GM23338 (cell line): ENCODE data around the gene IDNK. TPM values are rescaled to one million over a fixed set of nuclear protein-coding genes. Genes with fewer than 3 reads are reported as not detected.
"Not testable (repeated sequence)": the region's sequence is repeated elsewhere in the genome, so short reads cannot be mapped to it uniquely, and the experiment has no call there.

Experiments used
- ATAC-seq: fragments of 200-7000 bp; cut with Tn5 transposase; 3 replicates; pipeline ENCODE4 v1.9.1; 2020
- DNase-seq: peaks from one replicate; pipeline ENCODE4 v3.0.0-alpha.2; 2015; ENCODE audit warnings: low spot score
- H2AFZ ChIP-seq: fragments of 200-600 bp; sonication (generic); 2 replicates; pipeline ENCODE4 v1.8.0; 2016; ENCODE audit warnings: antibody characterized with exemption, mild to moderate bottlenecking, moderate library complexity
- H3F3A ChIP-seq: fragments of 200-600 bp; sonication (generic); replicated peaks from 2 replicates; pipeline ENCODE4 v1.8.0; 2017; ENCODE audit warnings: antibody characterized with exemption, mixed run types, low read depth
- H3K27ac ChIP-seq: fragments of 200-600 bp; sonication (generic); 2 replicates; pipeline ENCODE4 v1.6.1; 2016; ENCODE audit warnings: low read depth
- H3K27me3 ChIP-seq: fragments of 200-600 bp; sonication (generic); 2 replicates; pipeline ENCODE4 v1.8.0; 2016; ENCODE audit warnings: mild to moderate bottlenecking, mixed run types, moderate library complexity; ENCODE audit not compliant: insufficient read depth
- H3K36me3 ChIP-seq: fragments of 200-600 bp; sonication (generic); 2 replicates; pipeline ENCODE4 v1.8.0; 2016; ENCODE audit warnings: mild to moderate bottlenecking; ENCODE audit not compliant: insufficient read depth
- H3K4me1 ChIP-seq: fragments of 200-600 bp; sonication (generic); 2 replicates; pipeline ENCODE4 v1.8.0; 2016; ENCODE audit warnings: mild to moderate bottlenecking, moderate library complexity; ENCODE audit not compliant: insufficient read depth
- H3K4me2 ChIP-seq: fragments of 200-600 bp; sonication (generic); 2 replicates; pipeline ENCODE4 v1.7.1; 2017; ENCODE audit warnings: mixed run types
- H3K4me3 ChIP-seq: fragments of 200-600 bp; sonication (generic); 2 replicates; pipeline ENCODE4 v1.6.1; 2016; ENCODE audit warnings: mixed run types
- H3K79me2 ChIP-seq: fragments of 200-600 bp; sonication (generic); replicated peaks from 2 replicates; pipeline ENCODE4 v1.8.0; 2017; ENCODE audit warnings: mild to moderate bottlenecking; ENCODE audit not compliant: insufficient read depth
- H3K9me2 ChIP-seq: fragments of 200-600 bp; sonication (generic); 2 replicates; pipeline ENCODE4 v1.8.0; 2017; ENCODE audit not compliant: insufficient read depth
- H4K20me1 ChIP-seq: fragments of 200-600 bp; sonication (generic); replicated peaks from 2 replicates; pipeline ENCODE4 v1.8.0; 2017; ENCODE audit warnings: mild to moderate bottlenecking; ENCODE audit not compliant: insufficient read depth
- H3K27ac Mint-ChIP-seq: 2 replicates; pipeline ENCODE4 v1.8.0; 2020; ENCODE audit warnings: inconsistent platforms, mild to moderate bottlenecking, moderate library complexity, mixed read lengths
- H3K27me3 Mint-ChIP-seq: 3 replicates; pipeline ENCODE4 v1.8.0; 2022; ENCODE audit warnings: low read depth, mild to moderate bottlenecking, moderate library complexity, mixed read lengths, inconsistent platforms; ENCODE audit not compliant: insufficient read depth, poor library complexity
- H3K36me3 Mint-ChIP-seq: 3 replicates; pipeline ENCODE4 v1.8.0; 2021; ENCODE audit warnings: low read depth, mild to moderate bottlenecking, inconsistent platforms, moderate library complexity, mixed read lengths
- H3K4me1 Mint-ChIP-seq: 3 replicates; pipeline ENCODE4 v1.8.0; 2020; ENCODE audit warnings: mild to moderate bottlenecking, inconsistent platforms, mixed read lengths
- H3K4me3 Mint-ChIP-seq: 3 replicates; pipeline ENCODE4 v1.8.0; 2021; ENCODE audit warnings: moderate library complexity, mild to moderate bottlenecking, inconsistent platforms, mixed read lengths
- H3K9me3 Mint-ChIP-seq: 3 replicates; pipeline ENCODE4 v1.8.0; 2020; ENCODE audit warnings: moderate library complexity, mild to moderate bottlenecking, inconsistent platforms, mixed read lengths
- EZH2 ChIP-seq: fragments of 200-600 bp; sonication (generic); IDR thresholded peaks from one replicate; pipeline ENCODE4 v1.8.0; 2017; ENCODE audit warnings: antibody characterized with exemption, mild to moderate bottlenecking, low read depth; ENCODE audit not compliant: unreplicated experiment
- EZH2phosphoT487 ChIP-seq: fragments of 200-600 bp; sonication (generic); IDR thresholded peaks from one replicate; pipeline ENCODE4 v1.8.1; 2018; ENCODE audit warnings: antibody characterized with exemption; ENCODE audit not compliant: unreplicated experiment
- NANOG ChIP-seq: IDR thresholded peaks from 2 replicates; pipeline ENCODE4 v1.6.1; 2016; ENCODE audit warnings: antibody characterized with exemption, borderline replicate concordance
- POLR2AphosphoS5 ChIP-seq: IDR thresholded peaks from 2 replicates; pipeline ENCODE4 v1.6.1; 2016; ENCODE audit warnings: antibody characterized with exemption, low read depth
- REST ChIP-seq: IDR thresholded peaks from one replicate; pipeline ENCODE4 v1.6.1; 2018; ENCODE audit warnings: antibody characterized with exemption; ENCODE audit not compliant: unreplicated experiment
- ZNF114 ChIP-seq: fragments of 250-450 bp; sonication (Bioruptor Pico); IDR thresholded peaks from 2 replicates; pipeline ENCODE4 v1.5.0; 2020; ENCODE audit warnings: mild to moderate bottlenecking, moderate library complexity
- polyA plus RNA-seq: library from polyadenylated mRNA; unstranded; fragments of >200 nt; fragmentation: Nextera tagmentation; extraction: Ambion mirVana; gene quantifications from 2 replicates; pipeline ENCODE4 v1.2.1, GENCODE V29; 2016
- total RNA-seq: library from RNA; depleted of rRNA; stranded (reverse); fragments of >200 nt; shearing (Covaris generic); gene quantifications from 2 replicates; pipeline ENCODE4 v1.2.3, GENCODE V29; 2014
- TF ChIP-seq, protein P1 (sequence below): IDR thresholded peaks from 2 replicates; pipeline ENCODE4 v1.6.1; 2016; ENCODE audit warnings: antibody characterized with exemption

The IDNK gene
- total and polyA plus RNA-seq, 2 experiments from 2014 or later: 0.21 to 0.94 TPM

- TF ChIP-seq REST (no peak), NANOG (no peak), EZH2 (no peak), POLR2AphosphoS5 (no peak), EZH2phosphoT487 (no peak), ZNF114 (CRISPR knock-in tag) (no peak)
- TF ChIP-seq, protein P1, sequence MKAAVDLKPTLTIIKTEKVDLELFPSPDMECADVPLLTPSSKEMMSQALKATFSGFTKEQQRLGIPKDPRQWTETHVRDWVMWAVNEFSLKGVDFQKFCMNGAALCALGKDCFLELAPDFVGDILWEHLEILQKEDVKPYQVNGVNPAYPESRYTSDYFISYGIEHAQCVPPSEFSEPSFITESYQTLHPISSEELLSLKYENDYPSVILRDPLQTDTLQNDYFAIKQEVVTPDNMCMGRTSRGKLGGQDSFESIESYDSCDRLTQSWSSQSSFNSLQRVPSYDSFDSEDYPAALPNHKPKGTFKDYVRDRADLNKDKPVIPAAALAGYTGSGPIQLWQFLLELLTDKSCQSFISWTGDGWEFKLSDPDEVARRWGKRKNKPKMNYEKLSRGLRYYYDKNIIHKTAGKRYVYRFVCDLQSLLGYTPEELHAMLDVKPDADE: no peak
These were observed 21.5 kb upstream of the IDNK start (continued) for GRCh38 chr9:83601463-83601862.

DNA sequence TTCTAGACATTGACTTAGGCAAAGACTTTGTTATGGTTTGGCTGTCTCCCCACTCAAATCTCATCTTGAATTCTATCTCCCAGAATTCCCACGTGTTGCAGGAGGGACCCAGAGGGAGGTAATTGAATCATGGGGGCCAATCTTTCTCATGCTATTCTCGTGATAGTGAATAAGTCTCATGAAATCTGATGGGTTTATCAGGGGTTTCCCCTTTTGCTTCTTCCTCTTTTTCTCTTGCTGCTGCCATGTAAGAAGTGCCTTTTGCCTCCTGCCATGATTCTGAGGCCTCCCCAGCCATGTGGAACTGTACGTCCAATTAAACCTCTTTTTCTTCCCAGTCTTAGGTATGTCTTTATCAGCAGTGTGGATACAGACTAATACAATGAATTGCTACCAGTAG, 15.3 kb upstream of the IDNK start:
- H3K27me3 Mint-ChIP-seq, H2AFZ ChIP-seq, H3K4me3 ChIP-seq, ATAC-seq, H3K36me3 Mint-ChIP-seq, H3K9me2 ChIP-seq, H3F3A ChIP-seq, H3K4me1 ChIP-seq, H3K27me3 ChIP-seq, H3K9me3 Mint-ChIP-seq, H4K20me1 ChIP-seq, H3K27ac ChIP-seq, H3K36me3 ChIP-seq, H3K4me3 Mint-ChIP-seq, H3K4me2 ChIP-seq, DNase-seq, H3K79me2 ChIP-seq, H3K27ac Mint-ChIP-seq, H3K4me1 Mint-ChIP-seq: not testable (repeated sequence)

- not testable (repeated sequence) for H2AFZ ChIP-seq, H3K9me2 ChIP-seq, H3K4me3 Mint-ChIP-seq, DNase-seq, H3K36me3 Mint-ChIP-seq, H3K27me3 Mint-ChIP-seq, H3K4me2 ChIP-seq, H3K4me3 ChIP-seq, ATAC-seq, H3K4me1 Mint-ChIP-seq, H3K36me3 ChIP-seq, H3K27me3 ChIP-seq, H4K20me1 ChIP-seq, H3K79me2 ChIP-seq, H3K4me1 ChIP-seq, H3F3A ChIP-seq, H3K27ac ChIP-seq, H3K27ac Mint-ChIP-seq, H3K9me3 Mint-ChIP-seq
These were observed 9.6 kb upstream of the IDNK start for GRCh38 chr9:83613298-83613697.
